Measurements from ENCODE around the gene PTPN14. TPM values are rescaled to one million over a fixed set of nuclear protein-coding genes. Genes with fewer than 3 reads are reported as not detected.
A peak's percentile ranks its signal among the peaks of the same experiment; 100 is the strongest.

Gene PTPN14
- polyA plus RNA-seq, 1 experiment, result 34.2 TPM

DNA sequence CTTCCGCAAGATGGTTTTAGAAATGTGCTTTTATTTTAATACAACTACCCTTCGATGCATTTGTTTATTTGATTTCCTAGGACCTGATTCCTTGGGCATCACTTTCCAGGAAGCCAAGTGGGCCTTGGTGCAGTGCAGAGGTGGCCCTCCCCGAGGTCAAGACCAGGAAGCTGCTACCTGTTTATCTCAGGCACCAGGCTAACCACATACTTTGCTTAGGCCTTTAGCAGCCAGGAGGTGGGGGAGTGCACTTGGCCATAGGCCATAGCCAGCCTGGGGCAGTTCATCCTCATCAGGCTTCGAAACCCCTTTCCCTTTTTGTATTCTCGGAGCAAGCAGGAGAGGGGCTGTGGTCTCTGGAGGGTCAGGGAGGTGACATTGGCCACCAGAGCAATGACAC, 225.0 kb downstream of the PTPN14 start:
- Histone ChIP-seq H3K27ac (ENCODE audit: low read depth, low read length) (no peak overlapping the region), H3K27me3 (ENCODE audit: control insufficient read depth, insufficient read depth, low read length) (no peaks in the 10 kb centered on the region), H3K4me3 (ENCODE audit: low read depth, low read length) (no peak overlapping the region), H3K9me3 (ENCODE audit: control insufficient read depth, insufficient read depth, low read length) (no peaks in the 10 kb centered on the region)
- CTCF ChIA-PET, result interaction anchor here (1.0 to 13.4 kb wide), 5 partner anchors 8 to 257 kb away, joined by 3 to 435 read pairs (median 278); no protein-coding TSS in a partner anchor
- TF ChIP-seq, protein P1, sequence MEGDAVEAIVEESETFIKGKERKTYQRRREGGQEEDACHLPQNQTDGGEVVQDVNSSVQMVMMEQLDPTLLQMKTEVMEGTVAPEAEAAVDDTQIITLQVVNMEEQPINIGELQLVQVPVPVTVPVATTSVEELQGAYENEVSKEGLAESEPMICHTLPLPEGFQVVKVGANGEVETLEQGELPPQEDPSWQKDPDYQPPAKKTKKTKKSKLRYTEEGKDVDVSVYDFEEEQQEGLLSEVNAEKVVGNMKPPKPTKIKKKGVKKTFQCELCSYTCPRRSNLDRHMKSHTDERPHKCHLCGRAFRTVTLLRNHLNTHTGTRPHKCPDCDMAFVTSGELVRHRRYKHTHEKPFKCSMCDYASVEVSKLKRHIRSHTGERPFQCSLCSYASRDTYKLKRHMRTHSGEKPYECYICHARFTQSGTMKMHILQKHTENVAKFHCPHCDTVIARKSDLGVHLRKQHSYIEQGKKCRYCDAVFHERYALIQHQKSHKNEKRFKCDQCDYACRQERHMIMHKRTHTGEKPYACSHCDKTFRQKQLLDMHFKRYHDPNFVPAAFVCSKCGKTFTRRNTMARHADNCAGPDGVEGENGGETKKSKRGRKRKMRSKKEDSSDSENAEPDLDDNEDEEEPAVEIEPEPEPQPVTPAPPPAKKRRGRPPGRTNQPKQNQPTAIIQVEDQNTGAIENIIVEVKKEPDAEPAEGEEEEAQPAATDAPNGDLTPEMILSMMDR (IDR thresholded peaks at IDR 0.05; ENCODE audit: low read depth, low read length), result no peak
- POLR2A ChIA-PET, result no interaction called here
- DNase-seq (ENCODE audit: low read depth, low spot score), result no peak

DNA sequence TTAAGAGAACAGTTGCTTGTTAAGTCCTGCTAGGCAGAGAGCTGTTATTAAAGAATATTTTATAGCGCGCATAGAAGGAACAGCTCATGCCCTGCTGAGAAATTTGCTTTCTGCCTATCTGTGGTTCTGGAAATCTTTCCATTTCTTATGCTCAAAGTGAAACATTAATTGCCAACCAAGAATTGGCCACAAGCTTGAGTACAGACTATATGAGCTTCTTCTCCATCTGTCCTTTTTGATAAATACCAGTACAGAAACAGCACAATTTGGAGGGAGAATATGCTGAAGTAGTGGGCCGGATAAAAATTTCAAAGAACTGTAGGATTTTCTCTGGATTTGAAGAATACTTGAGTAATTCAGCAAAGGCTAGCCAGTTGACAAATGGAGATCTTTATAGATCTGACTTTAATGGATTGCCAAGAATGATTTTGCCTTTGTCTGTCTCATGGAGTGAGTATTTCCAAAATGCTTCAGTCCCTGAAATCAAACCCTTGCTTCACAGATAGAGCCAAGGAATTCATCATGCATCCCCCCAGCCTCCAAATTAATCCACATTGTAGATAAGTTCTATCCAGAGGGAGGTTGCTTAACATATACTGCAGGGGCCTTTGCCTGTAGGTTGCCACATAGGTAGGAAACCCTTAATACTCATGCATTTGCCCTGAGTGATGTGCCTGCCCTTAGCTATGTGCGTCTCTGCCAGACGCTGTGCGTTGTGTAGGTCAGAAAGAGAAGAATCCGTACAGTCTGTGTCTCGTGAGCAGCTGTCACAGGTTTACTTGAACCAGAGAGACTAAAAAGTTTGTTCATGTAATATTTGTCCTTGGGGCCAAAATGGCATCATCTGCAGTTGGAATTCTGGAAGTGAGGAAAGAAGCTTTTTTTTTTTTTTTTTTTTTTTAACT, 226.3 kb downstream of the PTPN14 start:
- Histone ChIP-seq H3K27ac (ENCODE audit: low read depth, low read length) (no peak overlapping the region), H3K9me3 (ENCODE audit: control insufficient read depth, insufficient read depth, low read length) (no peaks in the 10 kb centered on the region), H3K27me3 (ENCODE audit: control insufficient read depth, insufficient read depth, low read length) (no peaks in the 10 kb centered on the region), H3K4me3 (ENCODE audit: low read depth, low read length) (no peak overlapping the region)
- ChIA-PET POLR2A (interaction anchor here (0.7 kb wide), 1 partner anchor 70 kb away, joined by 9 read pairs; no protein-coding TSS in a partner anchor), CTCF (interaction anchor here (0.5 to 13.4 kb wide), 10 partner anchors 8 to 1190 kb away, joined by 3 to 435 read pairs (median 6); no protein-coding TSS in a partner anchor)
- TF ChIP-seq, protein P1 (IDR thresholded peaks at IDR 0.05; ENCODE audit: low read depth, low read length), result no peak
- DNase-seq (ENCODE audit: low read depth, low spot score), result no peak

DNA sequence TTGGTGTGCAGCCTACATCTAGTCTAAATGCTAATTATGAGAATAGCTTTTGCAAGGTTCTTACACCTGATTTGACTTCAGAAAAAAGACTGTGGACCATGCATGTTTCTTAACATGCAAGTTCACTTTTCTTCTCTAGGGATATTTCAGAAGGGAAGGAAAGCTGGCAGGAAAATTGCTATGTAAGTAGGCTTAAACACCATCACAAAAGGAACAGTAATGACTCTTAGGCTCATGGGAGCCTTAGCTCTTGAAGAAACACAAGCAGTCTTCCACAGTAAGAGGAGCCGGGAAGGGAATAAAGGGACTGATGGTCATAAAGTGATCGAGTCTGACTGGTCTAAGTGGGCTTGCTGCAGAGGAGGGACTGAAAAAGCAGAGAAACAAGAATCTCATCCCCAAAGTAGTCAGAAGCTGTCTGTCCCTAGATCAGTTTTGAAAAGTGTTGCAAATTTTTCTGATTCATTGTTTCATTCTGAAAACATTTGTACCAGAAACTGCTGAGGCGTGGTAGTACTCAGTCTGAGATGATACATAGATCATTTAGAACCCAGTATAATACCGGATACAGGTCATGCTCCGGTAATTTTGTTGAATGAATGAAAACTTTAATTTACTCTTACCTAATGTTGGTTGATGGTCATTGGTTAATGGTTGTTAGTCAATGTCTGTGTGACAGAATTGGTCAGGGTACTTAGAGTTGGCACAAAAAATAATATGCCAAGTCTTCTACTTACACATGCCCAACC, 229.5 kb downstream of the PTPN14 start:
- ChIA-PET CTCF (interaction anchor here (0.9 to 8.8 kb wide), 3 partner anchors 10 to 107 kb away, joined by 6 to 70 read pairs (median 10); no protein-coding TSS in a partner anchor), POLR2A (no interaction called here)
- H3K27ac ChIP-seq (ENCODE audit: low read depth, low read length), result no peak overlapping the region
- TF ChIP-seq, protein P1 (IDR thresholded peaks at IDR 0.05; ENCODE audit: low read depth, low read length), result no peak
- no peaks in the 10 kb centered on the region for H3K27me3 ChIP-seq (ENCODE audit: control insufficient read depth, insufficient read depth, low read length)
- DNase-seq (ENCODE audit: low read depth, low spot score), result no peak
- H3K4me3 ChIP-seq (ENCODE audit: low read depth, low read length), result no peak overlapping the region
- no peaks in the 10 kb centered on the region for H3K9me3 ChIP-seq (ENCODE audit: control insufficient read depth, insufficient read depth, low read length)

DNA sequence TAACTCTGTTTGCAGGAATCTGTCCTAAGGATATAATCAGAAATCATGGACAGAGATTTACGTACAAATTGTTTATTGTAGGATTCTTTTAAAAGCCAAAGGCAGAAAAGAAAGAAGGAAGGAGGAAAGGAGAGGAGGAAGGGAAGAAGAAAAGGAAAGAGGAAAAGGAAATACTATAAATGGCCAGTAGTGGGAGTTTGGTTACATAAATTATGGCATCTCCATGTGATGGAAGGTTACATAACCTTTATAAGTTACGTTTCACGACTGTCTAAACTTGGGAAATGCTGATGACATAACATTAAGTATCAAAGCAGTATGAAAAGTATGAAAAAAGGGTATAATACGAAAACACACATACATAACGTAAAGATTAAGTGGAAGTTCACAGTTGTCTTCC, 231.5 kb downstream of the PTPN14 start:
- no peak for DNase-seq (ENCODE audit: low read depth, low spot score)
- CTCF ChIA-PET, result interaction anchor here (0.6 to 8.8 kb wide), 5 partner anchors 8 to 58 kb away, joined by 3 to 70 read pairs (median 28); no protein-coding TSS in a partner anchor
- TF ChIP-seq, protein P1 (IDR thresholded peaks at IDR 0.05; ENCODE audit: low read depth, low read length), result peak; percentile 20
- POLR2A ChIA-PET, result no interaction called here
- no peak overlapping the region for H3K4me3 ChIP-seq (ENCODE audit: low read depth, low read length)
- H3K27me3 ChIP-seq (ENCODE audit: control insufficient read depth, insufficient read depth, low read length), result no peaks in the 10 kb centered on the region
- no peak overlapping the region for H3K27ac ChIP-seq (ENCODE audit: low read depth, low read length)
- H3K9me3 ChIP-seq (ENCODE audit: control insufficient read depth, insufficient read depth, low read length), result no peaks in the 10 kb centered on the region

Measured in AG04450 (cell line).